Measurements from ENCODE around the gene AKR1B15. TPM values are rescaled to one million over a fixed set of nuclear protein-coding genes. Genes with fewer than 3 reads are reported as not detected.
"Not testable (repeated sequence)": the region's sequence is repeated elsewhere in the genome, so short reads cannot be mapped to it uniquely, and the experiment has no call there.

The AKR1B15 gene
- total RNA-seq, 1 donor from 2014 or later = not detected

DNA sequence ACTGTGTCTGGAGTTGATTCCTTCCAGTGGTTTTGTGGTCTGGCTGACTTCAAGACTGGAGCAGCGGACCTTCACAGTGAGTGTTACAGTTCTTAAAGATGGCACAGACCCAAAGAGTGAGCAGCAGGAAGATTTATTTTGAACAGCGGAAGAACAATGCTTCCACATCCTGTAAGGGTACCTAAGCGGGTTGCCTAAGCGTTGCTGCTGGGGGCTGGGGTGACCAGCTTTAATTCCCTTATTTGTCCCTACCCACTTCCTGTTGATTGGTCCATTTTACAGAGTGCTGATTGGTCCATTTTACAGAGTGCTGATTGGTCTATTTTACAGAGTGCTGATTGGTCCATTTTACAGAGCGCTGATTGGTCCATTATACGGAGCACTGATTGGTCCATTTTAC is 13.2 kb downstream of the AKR1B15 start:
- no peak for ATAC-seq
- H3K4me3 ChIP-seq = no peak overlapping the region
- TF ChIP-seq, protein P1, sequence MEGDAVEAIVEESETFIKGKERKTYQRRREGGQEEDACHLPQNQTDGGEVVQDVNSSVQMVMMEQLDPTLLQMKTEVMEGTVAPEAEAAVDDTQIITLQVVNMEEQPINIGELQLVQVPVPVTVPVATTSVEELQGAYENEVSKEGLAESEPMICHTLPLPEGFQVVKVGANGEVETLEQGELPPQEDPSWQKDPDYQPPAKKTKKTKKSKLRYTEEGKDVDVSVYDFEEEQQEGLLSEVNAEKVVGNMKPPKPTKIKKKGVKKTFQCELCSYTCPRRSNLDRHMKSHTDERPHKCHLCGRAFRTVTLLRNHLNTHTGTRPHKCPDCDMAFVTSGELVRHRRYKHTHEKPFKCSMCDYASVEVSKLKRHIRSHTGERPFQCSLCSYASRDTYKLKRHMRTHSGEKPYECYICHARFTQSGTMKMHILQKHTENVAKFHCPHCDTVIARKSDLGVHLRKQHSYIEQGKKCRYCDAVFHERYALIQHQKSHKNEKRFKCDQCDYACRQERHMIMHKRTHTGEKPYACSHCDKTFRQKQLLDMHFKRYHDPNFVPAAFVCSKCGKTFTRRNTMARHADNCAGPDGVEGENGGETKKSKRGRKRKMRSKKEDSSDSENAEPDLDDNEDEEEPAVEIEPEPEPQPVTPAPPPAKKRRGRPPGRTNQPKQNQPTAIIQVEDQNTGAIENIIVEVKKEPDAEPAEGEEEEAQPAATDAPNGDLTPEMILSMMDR (IDR thresholded peaks at IDR 0.05) = no peak
- intact Hi-C loops (cut with DNase I) = no loop called here
- no peaks in the 10 kb centered on the region for H3K27me3 ChIP-seq
- peaks cover 4% of the 10 kb centered on the region for H3K4me1 ChIP-seq
- no peak overlapping the region for H3K27ac ChIP-seq
- no peak for DNase-seq
- H3K9me3 ChIP-seq = no peaks in the 10 kb centered on the region
- no peaks in the 10 kb centered on the region for H3K36me3 ChIP-seq

- H3K36me3 ChIP-seq; DNase-seq; intact Hi-C loops (cut with DNase I); H3K4me1 ChIP-seq; H3K4me3 ChIP-seq; H3K9me3 ChIP-seq; H3K27me3 ChIP-seq; ATAC-seq; H3K27ac ChIP-seq: not testable (repeated sequence)
These were observed 14.5 kb downstream of the AKR1B15 start for GRCh38 chr7:134563398-134563749.

DNA sequence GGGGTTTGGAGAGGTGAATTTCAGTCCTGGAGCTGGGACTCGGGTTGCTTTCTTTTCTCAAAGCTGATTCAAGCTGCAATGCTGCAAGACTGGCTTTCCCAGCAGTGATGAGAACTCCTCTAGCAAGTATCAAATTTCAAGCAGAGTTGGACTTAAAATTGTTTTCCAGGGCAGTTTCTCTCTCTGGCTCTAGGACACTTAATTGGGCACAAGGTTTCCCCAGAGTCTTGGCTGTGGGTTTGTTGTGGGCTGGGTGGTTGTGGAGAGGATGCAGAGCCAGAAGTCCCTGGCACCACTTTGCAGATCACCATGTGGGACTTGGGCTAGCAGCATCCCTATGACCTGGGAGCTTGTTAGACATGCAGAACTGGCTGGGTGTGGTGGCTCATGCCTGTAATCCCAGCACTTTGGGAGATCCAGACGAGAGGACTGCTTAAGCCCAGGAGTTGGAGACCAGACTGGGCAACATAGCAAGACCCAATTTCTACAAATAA is 16.8 kb downstream of the AKR1B15 start:
- DNase-seq = no peak
- intact Hi-C loops (cut with DNase I) = no loop called here
- no peaks in the 10 kb centered on the region for H3K9me3 ChIP-seq
- H3K4me1 ChIP-seq = peaks cover 4% of the 10 kb centered on the region
- TF ChIP-seq, protein P1 (IDR thresholded peaks at IDR 0.05) = no peak
- H3K36me3 ChIP-seq = no peaks in the 10 kb centered on the region
- no peak overlapping the region for H3K4me3 ChIP-seq
- no peak overlapping the region for H3K27ac ChIP-seq
- no peak for ATAC-seq
- no peaks in the 10 kb centered on the region for H3K27me3 ChIP-seq

- Histone ChIP-seq H3K27ac (no peak overlapping the region), H3K9me3 (no peaks in the 10 kb centered on the region), H3K27me3 (no peaks in the 10 kb centered on the region), H3K4me1 (no peaks in the 10 kb centered on the region), H3K36me3 (no peaks in the 10 kb centered on the region), H3K4me3 (no peak overlapping the region)
- ATAC-seq (no peak), DNase-seq (no peak)
- intact Hi-C loops (cut with DNase I) = no loop called here
- TF ChIP-seq, protein P1 (IDR thresholded peaks at IDR 0.05) = no peak
These were observed 18.5 kb downstream of the AKR1B15 start for GRCh38 chr7:134567368-134567767.

DNA sequence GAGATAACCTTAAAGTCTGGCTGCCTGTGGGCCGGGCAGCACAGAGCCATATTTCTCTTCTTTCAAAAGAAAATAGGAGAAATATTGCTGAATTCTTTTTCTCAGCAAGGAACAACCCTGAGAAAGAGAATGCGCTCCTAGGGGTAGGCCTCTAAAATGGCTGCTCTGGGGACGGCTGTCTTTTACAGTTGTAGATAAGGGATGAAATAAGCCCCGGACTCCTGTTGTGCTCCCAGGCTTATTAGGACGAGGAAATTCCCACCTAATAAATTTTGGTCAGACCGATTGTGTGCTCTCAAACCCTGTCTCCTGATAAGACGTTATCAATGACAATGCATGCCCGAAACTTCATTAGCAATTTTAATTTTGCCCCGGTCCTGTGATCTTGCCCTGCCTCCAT is 21.1 kb downstream of the AKR1B15 start:
- intact Hi-C loops (cut with DNase I); H3K9me3 ChIP-seq; H3K27me3 ChIP-seq; DNase-seq; H3K4me3 ChIP-seq; H3K4me1 ChIP-seq; H3K27ac ChIP-seq; ATAC-seq; H3K36me3 ChIP-seq: not testable (repeated sequence)

DNA sequence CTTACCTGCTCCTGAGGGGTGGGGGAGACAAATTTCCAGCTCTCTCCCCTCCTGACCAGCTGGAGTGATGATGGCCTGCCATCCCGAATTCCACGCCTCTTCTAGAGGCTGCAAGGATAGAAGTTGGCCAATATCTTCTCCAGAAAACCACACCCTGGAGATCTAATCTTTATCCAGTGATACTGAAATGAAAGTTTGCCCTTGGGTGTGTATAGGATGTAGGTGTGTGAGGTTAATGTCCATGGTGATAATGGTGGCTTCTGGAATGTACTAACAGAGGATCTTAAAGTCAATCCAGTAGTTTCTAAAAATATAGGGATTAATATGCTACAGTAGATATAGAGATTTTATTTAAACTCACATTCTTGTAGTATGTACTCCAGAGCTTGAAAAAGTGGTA is 22.2 kb downstream of the AKR1B15 start:
- DNase-seq (no peak), ATAC-seq (no peak)
- Histone ChIP-seq H3K27ac (no peak overlapping the region), H3K36me3 (no peaks in the 10 kb centered on the region), H3K4me3 (no peak overlapping the region), H3K27me3 (no peaks in the 10 kb centered on the region), H3K4me1 (no peaks in the 10 kb centered on the region), H3K9me3 (no peaks in the 10 kb centered on the region)
- intact Hi-C loops (cut with DNase I) = no loop called here
- TF ChIP-seq, protein P1 (IDR thresholded peaks at IDR 0.05) = no peak

- Histone ChIP-seq H3K36me3 (no peaks in the 10 kb centered on the region), H3K27ac (no peak overlapping the region), H3K4me3 (no peak overlapping the region), H3K27me3 (no peaks in the 10 kb centered on the region), H3K9me3 (no peaks in the 10 kb centered on the region), H3K4me1 (no peaks in the 10 kb centered on the region)
- intact Hi-C loops (cut with DNase I) = no loop called here
- DNase-seq (no peak), ATAC-seq (no peak)
- TF ChIP-seq, protein P1 (IDR thresholded peaks at IDR 0.05) = no peak
These were observed 23.0 kb downstream of the AKR1B15 start for GRCh38 chr7:134571746-134572461.
